ENCODE measurements around the gene CHD6.

GRCh38 chr20:41406353-41406752, 211.8 kb downstream of the CHD6 start:
- no peak for TF ChIP-seq CTCF (IDR thresholded peaks at IDR 0.05)
- no peak for TF ChIP-seq POLR2A (IDR thresholded peaks at IDR 0.05)

All from uterus (tissue), 2 donors.